ENCODE results near the gene MPPED2. TPM values are rescaled to one million over a fixed set of nuclear protein-coding genes. Genes with fewer than 3 reads are reported as not detected.

MPPED2 gene
- total RNA-seq, 1 experiment from 2014 or later, result not detected

DNA sequence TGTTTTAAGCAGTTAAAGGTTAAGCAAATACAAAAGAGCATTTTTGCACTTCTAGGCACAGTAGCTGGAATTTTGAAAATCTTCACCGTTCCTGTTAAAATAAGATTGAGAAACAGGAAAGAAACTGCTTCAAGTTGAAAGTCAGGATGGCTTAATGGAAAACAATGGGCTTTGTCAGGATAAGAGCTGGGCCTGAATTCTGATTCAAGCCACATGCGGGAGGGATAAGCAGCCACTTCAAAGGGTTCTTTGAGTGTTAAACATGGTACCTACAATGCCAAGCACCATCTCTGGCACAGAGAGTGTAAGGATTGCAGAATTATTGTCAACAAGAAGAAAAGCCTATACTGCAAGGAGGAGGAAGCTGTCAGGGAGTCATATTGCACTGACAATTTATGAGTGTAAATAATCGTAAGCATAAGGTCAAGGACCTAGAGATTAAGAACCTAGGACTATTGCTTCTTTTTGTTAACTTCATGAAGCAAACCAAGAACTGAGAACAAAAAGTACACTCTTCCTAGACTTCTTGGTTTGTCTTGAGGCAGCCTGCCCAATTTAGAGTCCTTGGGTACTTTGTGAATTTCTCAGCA is 32.5 kb downstream of the MPPED2 start:
- POLR2A ChIA-PET, result no interaction called here
- Histone ChIP-seq H3K79me2 (ENCODE audit: insufficient read depth, low read length) (no peaks in the 10 kb centered on the region), H2AFZ (ENCODE audit: low read depth, low read length, poor library complexity, severe bottlenecking) (no peak overlapping the region), H3K4me3 (replicated peaks in 1 of 2; ENCODE audit: low read depth in 1 of 2, low read length in 2 of 2) (no peak overlapping the region), H3K27ac (ENCODE audit: low read depth, low read length) (no peak overlapping the region), H3K9me3 (ENCODE audit: control insufficient read depth in 1 of 2, insufficient read depth in 1 of 2, low read depth in 1 of 2, low read length in 2 of 2) (no peaks in the 10 kb centered on the region), H3K4me2 (ENCODE audit: low read length) (no peak overlapping the region), H4K20me1 (ENCODE audit: insufficient read depth) (no peaks in the 10 kb centered on the region), H3K36me3 (ENCODE audit: control insufficient read depth in 1 of 2, insufficient read depth in 2 of 2, low read length in 2 of 2) (no peaks in the 10 kb centered on the region), H3K4me1 (ENCODE audit: control insufficient read depth in 1 of 2, insufficient read depth in 2 of 2, low read length in 2 of 2) (no peaks in the 10 kb centered on the region), H3K9me2 (ENCODE audit: insufficient read depth) (no peaks in the 10 kb centered on the region), H3K27me3 (ENCODE audit: insufficient read depth, low read length) (peaks cover 8% of the 10 kb centered on the region; the same call in 1 of the 2 replicates), H3K9ac (ENCODE audit: low read length) (no peak overlapping the region)
- TF ChIP-seq SRF (IDR thresholded peaks at IDR 0.05; ENCODE audit: low read depth) (no peak), EZH2phosphoT487 (IDR thresholded peaks at IDR 0.05; ENCODE audit: borderline replicate concordance) (no peak), CBX3 (IDR thresholded peaks at IDR 0.05; ENCODE audit: low read depth) (no peak), TCF7L2 (IDR thresholded peaks at IDR 0.05; ENCODE audit: borderline replicate concordance, extremely low read depth, insufficient read depth, insufficient read length) (no peak), SIN3A (IDR thresholded peaks at IDR 0.05; ENCODE audit: low read depth) (no peak), POLR2A (IDR thresholded peaks at IDR 0.05; ENCODE audit: borderline replicate concordance, extremely low read depth, insufficient read depth, insufficient read length) (no peak), FOSL1 (IDR thresholded peaks at IDR 0.05; ENCODE audit: low read depth) (no peak), CEBPB (IDR thresholded peaks at IDR 0.05; ENCODE audit: low read depth) (no peak)
- TF ChIP-seq, protein P1, sequence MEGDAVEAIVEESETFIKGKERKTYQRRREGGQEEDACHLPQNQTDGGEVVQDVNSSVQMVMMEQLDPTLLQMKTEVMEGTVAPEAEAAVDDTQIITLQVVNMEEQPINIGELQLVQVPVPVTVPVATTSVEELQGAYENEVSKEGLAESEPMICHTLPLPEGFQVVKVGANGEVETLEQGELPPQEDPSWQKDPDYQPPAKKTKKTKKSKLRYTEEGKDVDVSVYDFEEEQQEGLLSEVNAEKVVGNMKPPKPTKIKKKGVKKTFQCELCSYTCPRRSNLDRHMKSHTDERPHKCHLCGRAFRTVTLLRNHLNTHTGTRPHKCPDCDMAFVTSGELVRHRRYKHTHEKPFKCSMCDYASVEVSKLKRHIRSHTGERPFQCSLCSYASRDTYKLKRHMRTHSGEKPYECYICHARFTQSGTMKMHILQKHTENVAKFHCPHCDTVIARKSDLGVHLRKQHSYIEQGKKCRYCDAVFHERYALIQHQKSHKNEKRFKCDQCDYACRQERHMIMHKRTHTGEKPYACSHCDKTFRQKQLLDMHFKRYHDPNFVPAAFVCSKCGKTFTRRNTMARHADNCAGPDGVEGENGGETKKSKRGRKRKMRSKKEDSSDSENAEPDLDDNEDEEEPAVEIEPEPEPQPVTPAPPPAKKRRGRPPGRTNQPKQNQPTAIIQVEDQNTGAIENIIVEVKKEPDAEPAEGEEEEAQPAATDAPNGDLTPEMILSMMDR (IDR thresholded peaks at IDR 0.05 in 2 of 3, conservative IDR thresholded peaks at IDR 0.05 in 1 of 3; ENCODE audit: borderline replicate concordance in 1 of 3, insufficient read depth in 1 of 3, low read depth in 2 of 3, low read length in 2 of 3), result no peak
- TF ChIP-seq, protein P2, sequence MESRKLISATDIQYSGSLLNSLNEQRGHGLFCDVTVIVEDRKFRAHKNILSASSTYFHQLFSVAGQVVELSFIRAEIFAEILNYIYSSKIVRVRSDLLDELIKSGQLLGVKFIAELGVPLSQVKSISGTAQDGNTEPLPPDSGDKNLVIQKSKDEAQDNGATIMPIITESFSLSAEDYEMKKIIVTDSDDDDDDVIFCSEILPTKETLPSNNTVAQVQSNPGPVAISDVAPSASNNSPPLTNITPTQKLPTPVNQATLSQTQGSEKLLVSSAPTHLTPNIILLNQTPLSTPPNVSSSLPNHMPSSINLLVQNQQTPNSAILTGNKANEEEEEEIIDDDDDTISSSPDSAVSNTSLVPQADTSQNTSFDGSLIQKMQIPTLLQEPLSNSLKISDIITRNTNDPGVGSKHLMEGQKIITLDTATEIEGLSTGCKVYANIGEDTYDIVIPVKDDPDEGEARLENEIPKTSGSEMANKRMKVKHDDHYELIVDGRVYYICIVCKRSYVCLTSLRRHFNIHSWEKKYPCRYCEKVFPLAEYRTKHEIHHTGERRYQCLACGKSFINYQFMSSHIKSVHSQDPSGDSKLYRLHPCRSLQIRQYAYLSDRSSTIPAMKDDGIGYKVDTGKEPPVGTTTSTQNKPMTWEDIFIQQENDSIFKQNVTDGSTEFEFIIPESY (IDR thresholded peaks at IDR 0.05; ENCODE audit: extremely low read depth, insufficient replicate concordance, low read length), result no peak
- RAD21 ChIA-PET (ENCODE audit: low non-redundant PET in 1 of 2, low total read pairs in 2 of 2, uncharacterized antibody in 2 of 2, unreplicated experiment in 2 of 2), result no interaction called here
- intact Hi-C loops (cut with micrococcal nuclease), result no loop called here
- ATAC-seq (no peak), DNase-seq (ENCODE audit: low read depth, low spot score) (no peak)
- no TSS peak for BruUV-seq (replicated peaks)
- CTCF ChIA-PET, result no interaction called here
